ENCODE measurements around the gene IGSF23. TPM values are rescaled to one million over a fixed set of nuclear protein-coding genes. Genes with fewer than 3 reads are reported as not detected.

IGSF23 gene
- total and polyA plus RNA-seq, 2 experiments from 2014 or later = not detected

- TF ChIP-seq JUNB (IDR thresholded peaks at IDR 0.05; ENCODE audit: unreplicated experiment) = no peak
- TF ChIP-seq ZNF331 (CRISPR knock-in tag; IDR thresholded peaks at IDR 0.05; ENCODE audit: low read depth) = no peak
- TF ChIP-seq REST (IDR thresholded peaks at IDR 0.05; ENCODE audit: unreplicated experiment) = no peak
- no peak for TF ChIP-seq ETS1 (IDR thresholded peaks at IDR 0.05)
- TF ChIP-seq NANOG (IDR thresholded peaks at IDR 0.05; ENCODE audit: borderline replicate concordance) = no peak
- TF ChIP-seq, protein P1, sequence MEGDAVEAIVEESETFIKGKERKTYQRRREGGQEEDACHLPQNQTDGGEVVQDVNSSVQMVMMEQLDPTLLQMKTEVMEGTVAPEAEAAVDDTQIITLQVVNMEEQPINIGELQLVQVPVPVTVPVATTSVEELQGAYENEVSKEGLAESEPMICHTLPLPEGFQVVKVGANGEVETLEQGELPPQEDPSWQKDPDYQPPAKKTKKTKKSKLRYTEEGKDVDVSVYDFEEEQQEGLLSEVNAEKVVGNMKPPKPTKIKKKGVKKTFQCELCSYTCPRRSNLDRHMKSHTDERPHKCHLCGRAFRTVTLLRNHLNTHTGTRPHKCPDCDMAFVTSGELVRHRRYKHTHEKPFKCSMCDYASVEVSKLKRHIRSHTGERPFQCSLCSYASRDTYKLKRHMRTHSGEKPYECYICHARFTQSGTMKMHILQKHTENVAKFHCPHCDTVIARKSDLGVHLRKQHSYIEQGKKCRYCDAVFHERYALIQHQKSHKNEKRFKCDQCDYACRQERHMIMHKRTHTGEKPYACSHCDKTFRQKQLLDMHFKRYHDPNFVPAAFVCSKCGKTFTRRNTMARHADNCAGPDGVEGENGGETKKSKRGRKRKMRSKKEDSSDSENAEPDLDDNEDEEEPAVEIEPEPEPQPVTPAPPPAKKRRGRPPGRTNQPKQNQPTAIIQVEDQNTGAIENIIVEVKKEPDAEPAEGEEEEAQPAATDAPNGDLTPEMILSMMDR (conservative IDR thresholded peaks at IDR 0.05; ENCODE audit: low read depth in 2 of 2) = no peak
- TF ChIP-seq CREB1 (CRISPR knock-in tag; IDR thresholded peaks at IDR 0.05; ENCODE audit: low read depth) = no peak
- TF ChIP-seq POLR2AphosphoS5 (IDR thresholded peaks at IDR 0.05; ENCODE audit: low read depth) = no peak
- TF ChIP-seq ZNF114 (CRISPR knock-in tag; IDR thresholded peaks at IDR 0.05) = no peak
These were observed 33.5 kb upstream of the IGSF23 start (continued) for GRCh38 chr19:44579663-44580365.

DNA sequence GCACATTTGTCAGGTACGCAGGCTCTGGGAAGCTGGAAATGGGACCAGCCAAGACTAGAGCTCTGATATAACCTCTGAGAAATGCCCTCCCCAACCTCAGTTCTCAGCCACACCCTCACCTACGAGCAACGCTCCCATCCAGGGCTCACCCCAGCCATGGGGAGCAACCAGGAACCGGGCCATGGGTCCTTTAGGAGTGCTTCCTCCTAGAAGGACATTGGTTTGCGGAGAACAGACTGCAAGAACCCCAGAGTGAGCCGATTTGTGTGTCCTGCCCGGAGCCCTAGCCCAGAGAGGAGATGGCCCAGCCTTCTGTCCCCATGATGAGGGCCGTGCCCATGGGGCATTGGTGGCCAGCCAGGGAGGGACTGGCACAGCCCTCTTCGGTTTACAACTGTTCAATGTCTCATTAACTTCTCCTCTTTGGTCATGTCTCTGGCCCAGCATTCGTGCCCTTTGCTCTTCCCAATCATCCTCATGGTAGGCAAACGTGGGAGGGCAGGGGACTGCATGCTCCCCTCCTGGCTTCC lies 32.9 kb upstream of the IGSF23 start:
- no peak for ATAC-seq
- H3K36me3 Mint-ChIP-seq (ENCODE audit: low read depth) = peaks cover 3% of the 10 kb centered on the region; the same call in 2 of the 3 replicates
- H3F3A ChIP-seq (replicated peaks; ENCODE audit: low read depth) = no peaks in the 10 kb centered on the region

More for the DNA sequence above, 32.9 kb upstream of the IGSF23 start:
- no peaks in the 10 kb centered on the region for H3K79me2 ChIP-seq (replicated peaks; ENCODE audit: insufficient read depth)
- no peak overlapping the region for H3K27ac ChIP-seq (ENCODE audit: low read depth)
- H3K4me2 ChIP-seq = no peak overlapping the region
- H3K27ac Mint-ChIP-seq = no peak overlapping the region
- H3K4me3 ChIP-seq = no peak overlapping the region
- H3K4me3 Mint-ChIP-seq = no peak overlapping the region
- no peaks in the 10 kb centered on the region for H3K9me2 ChIP-seq (ENCODE audit: insufficient read depth)
- H3K4me1 Mint-ChIP-seq = no peaks in the 10 kb centered on the region
- H3K36me3 ChIP-seq (ENCODE audit: insufficient read depth) = no peaks in the 10 kb centered on the region
- TF ChIP-seq EZH2phosphoT487 (IDR thresholded peaks at IDR 0.05; ENCODE audit: unreplicated experiment) = no peak
- TF ChIP-seq, protein P1 (conservative IDR thresholded peaks at IDR 0.05; ENCODE audit: low read depth in 2 of 2) = no peak
- H3K4me1 ChIP-seq (ENCODE audit: insufficient read depth) = no peaks in the 10 kb centered on the region
- H2AFZ ChIP-seq = no peak overlapping the region
- H3K9me3 Mint-ChIP-seq = peaks cover 6% of the 10 kb centered on the region; the same call in 2 of the 3 replicates
- H4K20me1 ChIP-seq (replicated peaks; ENCODE audit: insufficient read depth) = no peaks in the 10 kb centered on the region
- peaks cover 14% of the 10 kb centered on the region for H3K27me3 Mint-ChIP-seq (ENCODE audit: insufficient read depth, low read depth, poor library complexity)
- H3K27me3 ChIP-seq (ENCODE audit: insufficient read depth) = no peaks in the 10 kb centered on the region
- DNase-seq (ENCODE audit: low spot score) = no peak

Measured in GM23338 (cell line).